Hematopoietic multipotent progenitor cell treated with erythropoietin and hydrocortisone succinate and interleukin-3 and kit ligand, for 8 days (in vitro differentiated cells): ENCODE measurements around the gene PCYT1A.
"Not testable (repeated sequence)": the region's sequence is repeated elsewhere in the genome, so short reads cannot be mapped to it uniquely, and the experiment has no call there.

ENCODE experiments used
- DNase-seq: peaks from one replicate; pipeline ENCODE4 v3.0.0-alpha.2; 2015

PCYT1A gene

DNA sequence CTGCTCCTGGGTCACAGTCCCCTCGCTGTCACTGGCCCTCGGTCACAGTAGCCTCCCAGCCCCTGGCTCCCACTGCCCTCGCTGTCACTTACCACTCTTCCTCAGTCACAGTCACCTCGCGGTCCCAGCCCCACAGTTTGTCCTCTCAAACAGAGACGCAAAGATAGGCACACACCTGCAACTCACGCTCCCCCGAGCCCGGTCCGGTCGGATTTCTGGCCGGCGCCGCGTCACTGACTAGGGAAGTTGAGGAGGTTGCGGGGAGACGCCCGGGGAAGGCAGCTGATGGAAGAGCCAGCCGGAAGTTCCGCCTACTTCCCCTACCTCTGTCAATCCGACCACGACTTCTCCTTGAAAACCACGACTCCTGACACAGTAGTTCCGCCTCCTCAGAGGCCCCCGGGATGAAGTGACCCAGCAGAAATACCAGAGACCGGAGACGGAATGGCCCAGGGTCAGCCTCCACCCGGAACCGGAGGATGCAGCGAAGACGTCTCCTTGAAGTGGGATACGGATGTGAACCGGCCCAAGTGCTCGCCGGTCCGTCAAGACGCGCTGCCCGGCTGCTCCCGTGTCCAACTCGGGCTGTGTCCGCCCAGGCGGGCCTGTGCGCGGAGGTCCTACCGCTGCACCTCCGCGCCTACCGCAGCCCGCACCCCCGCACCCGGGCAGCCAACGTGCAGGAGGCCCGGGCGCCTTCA, at the start of gene PCYT1A:
PCYT1A (minus strand) TSS at position 287 of the 701 bp plus-strand sequence. CDS start 17,195 bp downstream, outside the sequence.
- DNase-seq = peak; percentile 96

DNA sequence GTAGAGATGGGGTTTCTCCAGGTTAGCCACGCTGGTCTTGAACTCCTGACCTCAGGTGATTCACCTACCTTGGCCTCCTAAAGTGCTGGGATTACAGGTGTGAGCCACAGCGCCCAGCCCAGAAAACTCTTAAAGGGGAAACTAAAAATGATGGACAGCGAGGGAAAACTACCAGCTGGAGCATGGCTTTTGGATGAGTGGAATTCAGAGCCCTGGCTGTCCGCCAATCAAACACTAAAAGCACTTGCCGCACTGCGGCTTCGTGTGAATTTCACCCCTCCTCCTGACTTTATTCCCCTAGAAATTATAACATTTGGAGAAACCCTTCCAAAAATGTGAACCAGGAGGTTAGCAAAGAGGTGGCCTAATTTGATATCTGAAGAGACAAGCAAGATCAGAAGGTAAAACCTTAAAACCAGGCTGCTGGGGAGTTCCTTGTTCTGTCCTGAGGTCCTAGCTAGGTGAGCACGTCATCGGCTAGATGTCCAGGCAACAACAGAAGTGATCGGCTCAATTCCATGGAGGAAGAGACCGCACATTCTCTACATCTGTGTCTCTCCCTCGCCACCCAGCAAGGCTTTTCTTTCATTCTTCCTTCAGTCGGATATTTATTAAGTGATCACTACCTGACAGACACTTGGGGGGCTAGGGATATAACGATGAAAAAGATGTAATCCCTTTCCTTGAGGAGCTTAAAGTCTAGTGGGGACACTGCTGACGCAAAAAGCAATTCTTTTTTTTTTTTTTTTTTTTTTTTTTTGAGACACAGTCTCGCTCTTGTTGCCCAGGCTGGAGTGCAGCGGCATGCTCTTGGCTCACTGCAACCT, 49.0 kb upstream of the PCYT1A start:
- DNase-seq = no peak

DNA sequence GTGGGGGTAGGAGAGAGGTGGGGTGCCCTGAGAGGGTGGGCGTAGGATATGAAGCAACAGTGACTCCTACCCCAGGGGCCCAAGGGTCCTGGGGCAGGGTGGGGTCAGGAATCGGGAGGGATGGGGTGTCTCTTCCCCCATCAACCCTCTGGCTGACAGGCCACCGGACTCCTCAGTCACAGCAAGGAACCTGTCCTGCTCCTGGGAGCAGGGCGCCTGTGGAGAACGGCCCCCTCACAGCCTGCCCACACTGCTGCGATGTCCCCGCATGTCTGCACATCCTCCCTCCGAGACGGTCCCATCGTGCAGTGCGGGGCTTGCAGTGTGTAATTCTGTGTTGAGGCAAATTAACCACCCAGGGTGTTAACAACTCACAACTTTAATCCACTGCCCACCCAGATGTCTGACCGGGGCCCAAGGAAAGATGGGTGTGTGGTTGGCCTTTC, 48.0 kb upstream of the PCYT1A start:
- no peak for DNase-seq

DNA sequence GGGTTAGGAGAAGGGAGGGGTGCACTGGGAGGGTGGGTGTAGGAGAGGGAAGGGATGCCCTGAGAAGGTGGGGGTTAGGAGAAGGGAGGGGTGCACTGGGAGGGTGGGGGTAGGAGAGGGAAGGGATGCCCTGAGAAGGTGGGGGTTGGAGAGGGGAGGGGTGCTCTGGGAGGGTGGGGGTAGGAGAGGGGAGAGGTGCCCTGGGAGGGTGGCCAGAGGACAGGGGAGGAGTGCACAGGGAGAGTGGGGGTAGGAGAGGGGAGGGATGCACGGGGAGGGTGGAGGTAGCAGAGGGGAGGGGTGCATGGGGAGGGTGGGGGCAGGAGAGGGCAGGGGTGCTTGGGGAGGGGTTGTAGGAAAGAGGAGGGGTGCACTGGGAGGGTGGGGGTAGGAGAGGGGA, 47.5 kb upstream of the PCYT1A start:
- no peak for DNase-seq

DNA sequence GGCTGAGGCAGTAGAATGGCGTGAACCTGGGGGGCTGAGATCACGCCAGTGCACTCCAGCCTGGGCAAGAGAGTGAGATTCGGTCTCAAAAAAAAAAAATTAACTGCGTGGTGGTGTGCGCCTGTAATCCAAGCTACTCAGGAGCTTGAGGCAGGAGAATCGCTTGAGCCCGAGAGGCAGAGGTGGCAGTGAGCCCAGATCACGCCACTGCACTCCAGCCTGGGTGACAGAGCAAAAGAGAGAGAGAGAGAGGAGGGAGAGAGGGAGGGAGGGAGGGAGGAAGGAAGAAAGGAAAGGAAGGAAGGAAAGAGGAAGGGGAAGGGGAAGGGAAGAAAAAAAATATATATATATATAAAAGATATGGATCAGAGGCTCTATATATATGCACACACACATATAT, 44.6 kb upstream of the PCYT1A start:
- no peak for DNase-seq

DNA sequence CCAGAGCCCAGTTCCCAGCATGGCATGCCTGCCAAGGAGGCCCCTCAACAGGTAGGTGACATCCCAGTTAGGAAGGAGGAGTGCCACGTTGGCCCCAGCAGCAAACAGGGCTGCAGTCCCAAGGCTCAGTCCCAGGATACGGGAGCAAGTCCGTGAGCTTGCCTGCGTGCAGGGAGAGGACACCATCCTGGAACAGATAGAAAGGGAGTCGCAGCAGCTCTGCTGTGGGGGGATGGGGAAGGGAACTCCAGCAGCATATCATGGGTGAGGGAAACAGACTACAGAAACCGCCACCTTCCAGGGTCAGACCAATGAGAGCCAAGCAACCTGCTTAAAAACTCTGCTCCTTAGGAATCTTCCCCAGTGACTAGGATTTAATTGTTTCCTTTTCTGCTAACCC, 39.9 kb upstream of the PCYT1A start:
- DNase-seq = no peak

DNA sequence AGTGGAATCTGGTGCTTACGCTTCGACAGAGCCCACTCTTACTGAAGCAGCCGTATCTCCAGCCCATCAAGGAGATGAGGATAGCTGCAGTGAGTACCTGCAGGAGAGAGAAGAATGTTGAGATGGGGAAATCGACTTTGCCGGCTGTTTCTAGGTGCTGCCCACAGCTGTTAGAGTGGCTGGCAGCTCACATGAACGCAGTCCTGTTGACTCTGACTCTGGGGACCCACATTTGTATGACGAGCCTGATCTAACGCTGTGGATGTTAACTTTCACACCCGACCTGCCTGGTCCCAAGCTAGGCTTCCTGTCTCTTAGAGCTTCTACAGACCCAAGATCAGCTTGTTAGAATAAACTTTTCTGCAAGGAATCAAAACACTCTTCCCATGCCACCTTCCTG, 39.4 kb upstream of the PCYT1A start:
- no peak for DNase-seq

DNA sequence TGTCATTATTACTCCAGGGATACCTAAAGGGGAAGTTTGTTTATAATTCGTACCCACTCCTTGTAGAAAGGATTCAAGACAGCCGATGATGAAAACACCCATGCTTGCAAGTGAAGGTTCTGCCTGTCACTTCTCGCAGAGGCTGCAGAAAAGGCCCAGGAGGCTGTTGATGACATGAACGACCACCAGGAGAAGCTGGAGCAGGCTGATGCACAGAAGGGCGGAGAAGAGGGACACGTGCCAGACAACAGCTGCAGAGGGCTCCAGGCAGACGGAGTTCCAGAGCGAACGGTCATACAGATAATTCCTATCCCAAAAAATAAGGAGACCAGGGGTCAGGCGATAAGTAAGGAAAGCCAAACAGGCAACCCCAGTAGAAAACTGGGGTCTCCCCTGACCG, 36.2 kb upstream of the PCYT1A start:
- DNase-seq = peak; percentile 49

DNA sequence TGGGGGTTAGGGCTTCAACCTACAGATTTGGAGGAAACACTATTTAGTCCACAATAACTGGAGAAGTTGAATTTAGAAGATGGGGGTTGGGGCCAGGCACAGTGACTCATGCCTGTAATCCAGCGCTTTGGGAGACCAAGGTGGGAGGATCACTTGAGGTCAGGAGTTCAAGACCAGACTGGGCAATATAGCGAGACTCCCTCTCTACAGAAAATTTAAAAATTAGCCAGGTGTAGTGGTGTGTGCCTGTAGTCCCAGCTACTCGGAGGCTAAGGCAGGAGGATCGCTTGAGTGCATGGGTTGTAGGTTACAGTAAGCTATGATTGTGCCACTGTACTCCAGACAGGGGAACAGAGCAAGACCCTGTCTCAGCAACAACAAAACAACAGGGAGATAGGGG, 35.5 kb upstream of the PCYT1A start:
- DNase-seq = no peak

DNA sequence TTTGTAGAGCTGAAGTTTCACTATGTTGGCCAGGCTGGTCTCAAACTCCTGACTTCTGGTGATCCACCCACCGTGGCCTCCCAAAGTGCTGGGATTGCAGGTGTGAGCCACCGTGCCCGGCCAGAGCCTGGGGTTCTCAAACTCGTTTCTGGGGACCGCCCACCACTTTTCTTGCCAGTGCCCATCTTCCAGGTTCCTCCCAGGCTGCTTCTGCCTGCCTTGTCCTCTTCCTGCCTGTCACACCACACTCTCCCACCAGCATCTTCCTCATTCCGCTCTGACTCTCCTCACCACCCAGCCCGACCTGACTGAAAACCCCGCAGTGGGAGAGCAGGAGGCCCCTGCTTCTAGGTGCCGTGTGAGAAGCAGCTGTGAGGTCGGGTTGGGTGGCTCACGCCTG, 33.6 kb upstream of the PCYT1A start:
- DNase-seq = no peak

DNA sequence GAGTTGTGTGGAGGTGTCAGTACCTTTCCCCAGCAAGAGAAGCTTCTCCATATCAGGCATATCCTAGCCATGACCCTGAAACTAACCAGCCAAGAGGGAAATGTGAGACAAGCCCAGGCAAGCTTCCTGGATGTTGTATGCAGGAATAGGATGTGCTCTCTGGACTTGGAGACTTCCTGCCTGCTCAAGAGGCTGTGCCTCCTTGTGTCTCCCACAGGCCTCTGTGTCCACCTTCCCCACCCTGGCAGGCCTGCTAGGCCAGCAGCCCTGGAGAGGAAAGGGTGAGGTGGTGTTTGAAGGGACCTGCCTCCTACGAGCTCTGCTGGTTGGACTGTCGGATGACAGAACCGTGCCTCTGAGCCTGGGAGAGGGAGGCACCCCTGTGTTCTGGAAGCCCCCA, 32.6 kb upstream of the PCYT1A start:
- no peak for DNase-seq

DNA sequence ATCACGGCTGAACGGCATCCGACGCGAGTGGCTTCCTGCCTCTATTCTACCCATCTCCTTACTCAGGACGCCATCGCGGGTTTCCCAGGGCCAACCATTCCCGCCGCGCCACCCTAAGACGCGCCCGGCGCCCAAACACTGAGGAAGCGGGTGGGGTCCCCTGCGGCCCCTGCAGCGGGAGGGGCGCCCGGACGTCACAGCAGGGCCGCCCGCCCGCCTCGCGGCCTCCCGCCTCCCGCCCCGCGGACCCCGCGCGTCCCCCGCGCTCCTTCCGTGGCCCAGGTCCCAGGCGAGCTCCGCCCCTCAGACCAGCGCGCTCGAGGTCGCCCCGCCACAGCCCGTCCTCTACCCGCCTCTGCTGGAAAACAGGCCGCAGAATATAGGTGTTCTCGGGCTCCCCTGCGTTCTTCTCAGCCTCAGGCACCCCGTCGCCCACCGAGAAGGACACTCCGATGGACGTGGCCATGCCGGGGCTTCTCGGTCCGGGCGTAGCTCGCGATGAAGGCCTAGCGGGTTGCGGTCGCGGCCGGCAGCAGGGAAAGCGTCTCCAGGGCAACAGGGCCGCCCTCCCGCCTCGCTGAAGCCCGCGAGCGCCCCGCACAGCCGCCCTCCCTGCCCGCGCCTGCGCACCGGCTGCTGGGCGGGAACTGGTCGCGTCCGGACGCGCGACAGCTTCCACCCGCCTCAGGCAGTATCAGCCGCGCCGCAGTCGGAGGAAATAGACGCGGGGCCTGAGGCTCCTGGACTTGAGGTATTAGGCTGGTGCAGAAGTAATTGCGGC, 30.4 kb upstream of the PCYT1A start, which contains the start of gene DYNLT2B:
DYNLT2B (minus strand) TSS at position 554 of the 781 bp plus-strand sequence; CDS start at position 466, 88 bp downstream.
- peak; percentile 91 for DNase-seq

DNA sequence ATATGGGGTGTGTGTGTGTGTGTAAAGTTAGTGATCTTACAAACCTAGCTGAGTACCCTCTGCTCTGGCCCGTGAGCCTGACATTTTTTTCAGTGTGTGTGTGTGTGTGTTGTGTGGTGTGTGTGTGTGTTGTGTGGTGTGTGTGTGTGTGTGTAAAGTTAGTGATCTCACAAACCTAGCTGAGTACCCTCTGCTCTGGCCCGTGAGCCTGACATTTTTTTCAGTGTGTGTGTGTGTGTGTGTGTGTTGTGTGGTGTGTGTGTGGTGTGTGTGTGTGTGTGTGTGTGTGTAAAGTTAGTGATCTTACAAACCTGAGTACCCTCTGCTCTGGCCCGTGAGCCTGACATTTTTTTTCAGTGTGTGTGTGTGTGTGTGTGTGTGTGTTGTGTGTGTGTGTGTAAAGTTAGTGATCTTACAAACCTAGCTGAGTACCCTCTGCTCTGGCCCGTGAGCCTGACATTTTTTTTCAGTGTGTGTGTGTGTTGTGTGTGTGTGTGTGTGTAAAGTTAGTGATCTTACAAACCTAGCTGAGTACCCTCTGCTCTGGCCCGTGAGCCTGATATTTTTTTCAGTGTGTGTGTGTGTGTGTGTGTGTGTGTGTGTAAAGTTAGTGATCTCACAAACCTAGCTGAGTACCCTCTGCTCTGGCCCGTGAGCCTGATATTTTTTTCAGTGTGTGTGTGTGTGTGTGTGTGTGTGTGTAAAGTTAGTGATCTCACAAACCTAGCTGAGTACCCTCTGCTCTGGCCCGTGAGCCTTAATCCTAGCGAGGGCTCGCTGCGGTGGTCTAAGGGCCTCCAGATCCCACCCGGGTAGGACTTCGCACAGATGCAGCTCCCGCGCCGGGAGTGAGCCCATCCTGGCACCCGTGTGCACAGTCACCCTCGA, 29.5 kb upstream of the PCYT1A start:
- not testable (repeated sequence) for DNase-seq

DNA sequence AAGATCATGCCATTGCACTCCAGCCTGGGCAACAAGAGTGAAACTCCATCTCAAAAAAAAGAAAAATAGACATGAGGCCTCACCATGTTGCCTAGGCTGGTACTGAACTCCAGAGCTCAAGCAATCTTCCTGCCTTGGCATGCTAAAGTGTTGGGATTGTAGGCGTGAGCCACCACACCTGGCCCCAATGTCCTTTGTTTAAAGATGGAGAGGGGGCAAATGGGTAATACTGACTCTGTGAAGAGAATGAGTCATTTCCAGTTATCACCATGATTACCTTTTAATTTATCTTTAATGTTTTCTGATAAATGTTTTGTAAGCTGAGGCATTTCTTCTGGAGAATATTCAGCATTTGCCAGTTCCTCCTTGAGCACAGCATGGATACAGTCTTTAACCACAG, 28.3 kb upstream of the PCYT1A start:
- no peak for DNase-seq

DNA sequence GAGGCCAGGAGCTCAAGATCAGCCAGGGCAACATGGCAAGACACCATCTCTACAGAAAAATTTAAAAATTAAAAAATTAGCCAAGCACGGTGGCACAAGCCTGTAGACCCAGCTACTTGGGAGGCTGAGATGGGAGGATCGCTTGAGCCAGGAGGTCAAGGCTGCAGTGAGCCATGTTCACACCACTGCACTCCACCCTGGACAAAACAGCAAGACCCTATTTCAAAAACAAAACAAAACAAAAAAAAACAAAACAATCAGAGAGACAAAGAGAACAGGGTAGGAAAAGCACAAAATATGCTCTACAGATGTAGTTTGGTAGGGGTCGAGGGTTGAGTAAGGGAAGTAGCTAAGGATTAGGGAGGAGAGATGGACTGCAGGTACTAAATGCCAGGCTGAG, 27.1 kb upstream of the PCYT1A start:
- DNase-seq = no peak

DNA sequence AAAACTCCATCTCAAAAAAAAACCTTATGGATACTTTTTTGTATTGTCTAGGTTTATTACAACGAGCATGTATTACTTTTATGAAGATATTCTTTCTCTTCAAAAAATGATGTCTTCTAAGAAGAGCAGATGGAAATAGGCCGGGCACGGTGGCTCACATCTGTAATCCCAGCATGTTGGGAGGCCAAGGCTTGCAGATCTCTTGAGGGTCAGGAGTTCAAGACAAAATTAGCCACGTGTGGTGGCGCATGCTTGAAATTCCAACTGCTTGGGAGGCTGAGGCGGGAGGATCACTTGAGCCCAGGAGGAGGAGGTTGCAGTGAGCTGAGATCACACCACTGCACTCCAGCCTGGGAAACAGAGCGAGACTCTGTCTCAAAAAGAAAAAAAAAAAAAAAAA, 26.6 kb upstream of the PCYT1A start:
- not testable (repeated sequence) for DNase-seq

DNA sequence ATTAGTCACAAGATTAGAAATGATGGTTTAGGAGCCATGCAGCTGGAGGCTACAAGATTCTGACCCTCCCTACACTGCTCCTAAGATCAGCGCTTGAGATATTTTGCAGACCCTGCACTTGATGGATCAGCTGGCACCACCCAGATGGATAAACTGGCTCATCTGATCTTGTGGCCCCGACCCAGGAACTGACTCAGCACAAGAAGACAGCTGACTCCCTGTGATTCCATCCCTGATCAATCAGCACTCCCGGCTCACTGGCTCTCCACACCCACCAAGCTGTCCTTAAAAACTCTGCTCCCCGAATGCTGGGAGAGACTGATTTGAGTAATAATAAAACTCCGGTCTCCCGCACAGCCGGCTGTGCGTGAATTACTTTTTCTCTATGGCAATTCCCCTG, 15.4 kb upstream of the PCYT1A start:
- DNase-seq = not testable (repeated sequence)

DNA sequence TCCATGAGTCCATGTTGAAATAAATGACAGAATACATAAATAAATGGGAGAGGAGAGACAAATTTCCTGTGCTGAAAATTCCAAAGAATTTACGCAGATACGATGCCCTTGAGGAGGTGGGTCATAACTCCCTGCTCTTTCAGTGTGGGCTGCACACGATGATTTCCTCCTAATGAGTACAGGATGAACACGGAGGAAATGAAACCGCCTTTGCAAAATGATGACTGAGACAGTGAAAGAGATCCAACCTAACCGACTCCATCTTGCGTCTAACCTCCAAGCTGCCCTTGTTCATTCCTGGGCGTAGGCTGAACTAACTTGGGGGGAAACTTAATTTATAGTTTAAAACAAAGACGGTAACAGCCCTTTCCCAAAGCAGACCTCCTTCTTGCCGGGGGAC, 15.0 kb upstream of the PCYT1A start:
- not testable (repeated sequence) for DNase-seq

DNA sequence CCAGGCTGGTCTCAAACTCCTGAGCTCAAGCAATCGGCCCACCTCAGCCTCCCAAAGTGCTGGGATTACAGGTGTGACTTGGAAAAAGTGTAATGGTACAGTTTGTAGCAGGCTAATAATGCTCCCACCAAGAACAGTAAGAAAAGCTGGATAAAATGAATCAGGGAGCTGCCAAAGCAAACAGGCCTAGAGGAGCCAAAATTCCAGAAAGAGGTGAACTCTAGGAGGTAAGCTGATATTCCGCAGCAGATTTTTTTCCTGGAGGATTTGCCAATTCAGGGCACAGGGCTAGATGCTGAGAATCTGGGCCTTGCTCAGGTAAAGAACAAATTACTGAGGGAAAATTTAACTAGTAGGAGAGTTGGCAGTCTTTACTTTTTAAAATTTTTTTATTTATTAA, 11.0 kb upstream of the PCYT1A start:
- DNase-seq = no peak

DNA sequence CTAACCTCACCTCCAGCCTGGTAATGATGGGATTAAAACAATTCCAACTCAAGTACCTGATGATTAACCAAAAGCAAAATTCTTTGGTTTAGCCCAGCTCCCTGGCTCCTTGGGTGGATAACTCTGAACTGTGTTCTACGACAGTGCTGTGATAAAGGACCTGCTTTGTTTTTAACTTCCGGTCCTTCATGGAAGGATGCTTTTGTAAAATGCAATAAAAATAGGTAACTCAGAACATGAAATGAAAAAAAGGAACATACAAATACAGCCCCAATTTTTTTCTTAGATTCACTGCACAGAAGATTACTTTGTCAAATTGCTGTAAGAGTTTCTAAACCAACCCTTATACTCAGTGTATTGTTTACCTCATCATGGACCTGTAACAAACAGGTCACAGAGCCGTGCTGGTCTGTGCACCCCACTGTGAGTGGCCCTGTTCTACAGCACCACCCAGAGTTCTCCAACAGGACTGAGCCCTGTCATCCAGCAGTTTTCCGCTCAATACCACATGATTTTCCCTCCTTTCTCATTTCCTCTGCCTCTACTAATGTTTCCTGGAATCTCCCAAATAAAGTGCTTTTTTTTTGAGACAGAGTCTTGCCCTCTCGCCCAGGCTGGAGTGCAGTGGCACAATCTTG, 4.9 kb upstream of the PCYT1A start:
- DNase-seq = no peak

DNA sequence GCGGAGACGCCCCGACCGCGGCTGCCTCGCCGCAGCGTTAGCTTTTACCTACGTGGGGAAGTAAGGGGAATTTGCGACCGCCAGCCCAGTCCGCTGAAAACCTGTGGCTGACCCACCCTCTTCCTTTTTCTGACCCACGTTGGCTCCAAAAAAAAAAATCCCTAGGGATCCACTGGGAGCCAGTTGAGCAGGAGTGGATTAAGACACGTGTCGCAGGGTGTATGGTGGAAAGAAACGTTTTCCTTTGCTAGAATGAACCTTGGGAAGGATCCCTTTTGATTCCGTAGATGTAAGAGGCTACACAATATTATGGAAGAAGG, 575 bp upstream of the PCYT1A start:
- DNase-seq = no peak

DNA sequence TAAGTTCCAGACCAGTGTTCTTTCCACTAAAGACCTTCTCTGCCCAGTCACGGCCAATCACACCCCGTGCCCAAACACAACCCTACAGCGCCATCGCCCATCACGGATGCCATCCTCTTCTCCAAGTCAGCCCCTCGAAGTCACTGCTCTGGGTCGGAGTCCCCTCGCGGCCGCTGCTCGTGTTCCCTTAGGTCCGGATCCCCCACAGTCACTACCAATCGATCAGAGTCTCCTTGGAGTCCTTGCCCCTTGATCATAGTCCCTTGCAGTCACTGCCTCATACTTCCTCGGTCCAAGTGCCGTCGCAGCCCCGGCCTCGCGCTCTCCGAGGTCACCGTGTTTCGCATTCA, 461 bp downstream of the PCYT1A start:
- DNase-seq = peak; percentile 42
